DMS153 (cell line): ENCODE results near the gene RACGAP1.
"Not testable (repeated sequence)": the region's sequence is repeated elsewhere in the genome, so short reads cannot be mapped to it uniquely, and the experiment has no call there.

Source experiments
- DNase-seq: peaks from one replicate; lab custom pipeline; 2025; lab: John Stamatoyannopoulos, UW

Gene RACGAP1

GRCh38 chr12:50026691-50027090 lies 1.4 kb upstream of the RACGAP1 start:
- DNase-seq: no peak

DNA sequence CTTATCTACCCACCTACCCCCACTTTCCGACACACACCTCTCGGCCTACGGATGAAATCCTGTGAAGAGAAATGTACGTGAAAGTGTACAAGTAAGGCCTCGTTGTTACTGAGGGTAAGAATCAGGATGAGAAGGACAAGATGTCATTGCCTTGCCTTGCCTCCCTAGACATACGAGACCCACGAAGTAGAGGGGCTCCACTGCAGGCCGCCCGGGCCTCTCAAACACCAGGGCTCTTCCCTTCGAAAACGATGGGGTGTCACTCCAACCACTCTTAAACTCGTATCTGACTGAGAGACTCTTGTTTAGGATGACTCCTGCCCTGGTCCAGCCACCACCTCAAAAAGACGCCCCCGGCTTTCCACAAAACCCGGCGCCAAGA lies 498 bp downstream of the RACGAP1 start:
- no peak for DNase-seq

- no peak for DNase-seq
Observed at GRCh38 chr12:50024227-50024626, 1.1 kb downstream of the RACGAP1 start.

DNA sequence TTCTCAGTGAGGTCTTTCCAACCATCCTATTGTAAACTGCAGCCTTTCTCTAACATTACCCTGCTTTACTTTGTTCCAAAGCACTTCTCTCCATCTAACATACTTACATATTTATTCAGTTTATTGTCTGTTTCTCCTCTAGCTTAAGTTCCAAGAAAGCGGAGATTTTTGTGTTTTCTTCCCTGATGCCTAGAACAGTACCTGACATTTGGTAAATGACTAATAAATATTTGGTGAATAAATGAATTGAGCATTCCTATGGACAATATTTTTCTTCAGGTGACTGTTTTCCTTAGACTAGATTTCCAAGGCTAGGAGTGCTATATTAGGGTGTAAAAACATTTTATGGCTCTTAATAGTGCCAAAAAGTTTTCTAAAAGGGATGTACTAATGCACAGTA lies 2.4 kb downstream of the RACGAP1 start:
- DNase-seq: no peak

- no peak for DNase-seq
Observed at GRCh38 chr12:50021031-50021430, 4.3 kb downstream of the RACGAP1 start.

DNA sequence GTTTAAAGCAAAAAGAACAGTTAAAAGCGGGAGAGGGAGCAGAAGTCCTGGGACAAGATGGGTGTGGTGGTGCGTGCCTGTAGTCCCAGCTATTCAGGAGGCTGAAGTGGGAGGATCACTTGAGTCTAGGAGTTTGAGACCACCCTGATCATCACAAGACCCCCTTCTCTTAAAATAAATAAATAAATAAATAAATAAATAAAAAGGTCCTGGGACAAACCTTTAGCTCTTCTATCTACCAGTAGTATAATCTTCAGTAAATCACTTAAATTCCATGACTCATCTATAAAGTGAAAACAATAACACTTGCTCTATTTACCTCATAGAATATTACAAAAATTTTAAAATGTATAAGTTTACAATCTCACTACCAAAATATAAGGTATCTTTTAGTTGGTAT lies 5.8 kb downstream of the RACGAP1 start:
- DNase-seq: no peak

GRCh38 chr12:50018968-50019367 lies 6.3 kb downstream of the RACGAP1 start:
- DNase-seq: no peak

DNA sequence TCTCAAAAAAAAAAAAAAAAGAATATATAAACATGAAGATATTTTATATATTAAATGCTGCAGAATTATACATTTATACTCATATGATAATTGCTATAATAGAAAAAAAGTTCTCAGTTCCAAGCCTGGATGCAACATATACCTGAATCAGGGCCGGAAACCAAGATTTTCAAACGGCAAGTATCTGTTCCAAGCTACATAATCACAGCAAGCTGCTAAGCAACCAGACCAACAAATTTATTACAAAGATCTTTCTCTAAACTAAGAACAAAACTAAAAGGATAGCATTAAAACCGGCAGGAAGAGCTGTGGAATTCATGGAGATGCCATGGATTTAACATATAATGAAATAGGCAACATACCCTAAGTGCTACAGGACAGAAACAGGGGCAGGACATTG lies 7.1 kb downstream of the RACGAP1 start:
- no peak for DNase-seq

DNA sequence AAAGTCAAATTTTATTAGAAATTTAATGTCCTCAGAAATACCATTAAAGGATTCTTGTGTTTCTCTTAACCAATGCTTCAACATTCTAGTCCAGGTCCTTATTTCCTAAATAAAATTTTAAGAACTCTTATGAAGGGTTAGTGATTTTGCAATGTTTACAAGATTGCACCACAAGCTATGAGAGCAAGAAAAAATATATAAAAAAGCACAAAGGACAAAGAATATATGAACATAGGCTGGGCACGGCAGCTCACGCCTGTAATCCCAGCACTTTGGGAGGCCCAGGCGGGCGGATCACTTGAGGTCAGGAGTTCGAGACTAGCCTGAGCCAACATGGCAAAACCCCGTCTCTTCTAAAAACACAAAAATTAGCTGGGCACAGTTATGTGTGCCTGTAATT lies 7.7 kb downstream of the RACGAP1 start:
- no peak for DNase-seq

GRCh38 chr12:50016501-50017475 lies 8.5 kb downstream of the RACGAP1 start:
- no peak for DNase-seq

GRCh38 chr12:50014342-50014741 lies 11.0 kb downstream of the RACGAP1 start:
- DNase-seq: no peak

- no peak for DNase-seq
Observed at GRCh38 chr12:50013361-50014147, 11.7 kb downstream of the RACGAP1 start.

GRCh38 chr12:50006754-50007442 lies 18.4 kb downstream of the RACGAP1 start:
- DNase-seq: no peak

GRCh38 chr12:50006280-50006679 lies 19.0 kb downstream of the RACGAP1 start:
- DNase-seq: no peak

GRCh38 chr12:50005175-50005574 lies 20.1 kb downstream of the RACGAP1 start:
- DNase-seq: no peak

- no peak for DNase-seq
Observed at GRCh38 chr12:50004696-50005095, 20.6 kb downstream of the RACGAP1 start.

DNA sequence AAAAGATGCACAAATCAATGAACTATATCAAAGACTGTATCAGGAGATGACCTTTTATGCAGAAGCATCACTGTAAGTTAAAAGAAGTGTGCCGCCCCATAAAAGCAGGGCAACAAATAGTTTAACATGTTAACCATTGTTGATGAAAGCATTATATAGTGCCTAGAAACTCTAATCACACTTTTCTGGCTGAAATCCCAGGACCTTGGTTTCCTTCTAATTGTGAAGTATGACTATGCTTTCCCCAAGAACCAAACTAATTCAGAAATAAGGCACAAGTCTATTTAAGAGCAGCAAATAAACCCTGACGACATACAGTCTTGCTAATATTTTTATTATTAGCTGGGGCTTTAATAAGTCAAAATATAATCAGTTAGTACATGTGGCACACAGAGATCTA lies 21.7 kb downstream of the RACGAP1 start:
- DNase-seq: no peak

DNA sequence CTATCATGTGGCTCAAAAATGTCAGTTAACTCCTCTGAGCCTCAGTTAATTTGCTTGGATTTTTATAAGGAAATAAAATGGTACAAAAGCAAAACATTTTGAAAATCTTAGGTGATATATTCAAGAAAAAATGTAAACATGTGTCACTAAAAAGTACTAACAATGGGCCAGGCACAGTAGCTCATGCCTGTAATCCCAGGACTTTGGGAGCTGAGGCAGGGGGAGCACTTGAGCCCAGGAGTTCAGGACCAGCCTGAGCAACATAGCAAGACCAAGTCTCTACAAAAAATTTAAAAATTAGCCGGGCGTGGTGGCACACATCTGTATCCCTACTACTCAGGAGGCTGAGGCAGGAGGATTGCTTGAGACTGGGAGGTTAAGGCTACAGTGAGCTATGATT lies 26.8 kb downstream of the RACGAP1 start:
- DNase-seq: no peak

GRCh38 chr12:49990273-49990672 lies 35.0 kb downstream of the RACGAP1 start:
- DNase-seq: no peak

DNA sequence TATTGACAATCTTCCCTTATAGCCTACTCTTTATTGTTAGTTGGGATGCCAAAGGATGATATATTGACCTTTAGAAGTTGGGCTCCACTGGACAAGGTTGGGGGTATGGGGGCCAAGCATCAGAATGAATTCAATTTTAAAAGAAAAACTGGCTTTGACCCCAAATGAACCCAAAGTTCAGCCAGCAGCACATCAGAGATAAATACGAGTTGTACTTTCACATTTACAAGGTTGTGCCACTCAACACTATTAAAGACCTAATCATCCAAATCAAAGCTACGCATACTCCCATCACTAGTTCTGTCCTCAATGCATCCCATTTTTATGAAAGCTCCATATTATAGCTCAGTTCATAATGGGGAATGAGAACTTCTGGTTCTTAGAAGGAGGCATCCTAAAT lies 35.9 kb downstream of the RACGAP1 start:
- DNase-seq: not testable (repeated sequence)

DNA sequence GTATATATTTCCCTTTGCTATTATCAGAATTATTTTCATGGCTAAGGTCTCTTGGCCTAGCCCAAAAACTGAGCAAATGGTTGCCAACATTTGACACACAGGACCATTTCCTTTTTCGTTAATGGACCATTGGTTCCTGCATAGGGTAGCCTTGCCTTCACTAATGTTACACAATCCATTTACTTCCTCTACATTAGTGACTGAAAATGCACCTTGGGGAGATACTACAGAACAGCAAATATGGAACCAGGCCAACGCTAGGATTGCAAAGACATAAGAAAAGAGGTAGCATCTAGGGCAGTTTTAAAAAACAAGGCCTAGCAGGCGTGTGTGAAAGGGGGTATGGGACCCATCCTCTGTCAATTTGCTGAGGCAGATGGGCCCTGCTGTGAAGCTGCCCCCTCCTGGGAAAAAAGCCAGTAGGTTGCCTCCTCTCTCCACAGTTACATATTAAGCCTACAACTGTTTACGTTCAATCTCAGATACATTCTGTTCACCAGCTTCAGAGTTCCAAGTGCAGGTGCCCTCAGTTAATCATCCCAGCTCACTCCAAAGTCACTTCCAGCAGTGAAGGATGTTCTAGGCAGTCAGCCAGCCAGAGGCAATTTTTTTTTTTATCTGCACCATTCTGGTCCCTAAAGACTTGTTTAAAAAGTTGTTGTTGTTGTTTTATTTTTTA lies 37.5 kb downstream of the RACGAP1 start:
- no peak for DNase-seq

DNA sequence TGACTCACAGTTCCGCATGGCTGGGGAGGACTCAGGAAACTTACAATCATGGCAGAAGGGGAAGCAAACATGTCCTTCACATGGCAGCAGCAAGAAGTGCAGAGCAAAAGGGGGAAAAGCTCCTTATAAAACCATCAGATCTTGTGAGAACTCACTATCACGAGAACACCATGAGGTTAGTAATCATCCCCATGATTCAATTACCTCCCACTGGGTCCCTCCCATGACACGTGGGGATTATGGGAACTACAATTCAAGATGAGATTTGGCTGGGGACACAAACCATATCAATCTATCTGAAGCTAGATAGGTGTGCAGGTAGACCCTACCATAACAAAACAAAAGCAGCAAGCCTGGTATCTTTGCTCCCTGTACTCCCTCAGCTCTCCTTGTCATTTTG lies 38.8 kb downstream of the RACGAP1 start:
- DNase-seq: not testable (repeated sequence)
